GM12892 (cell line): ENCODE measurements around the gene RNF8.

Experiments
- DNase-seq: peaks from one replicate; pipeline ENCODE4 v3.0.0; 2011; ENCODE audit not compliant: insufficient read length
- FAIRE-seq: peaks from 2 replicates; lab custom pipeline; 2011; peaks lifted over from hg19 to GRCh38; lab: Jason Lieb, UNC
- POLR2A ChIP-seq: IDR thresholded peaks from 2 replicates; pipeline ENCODE4 v1.6.1; 2011; ENCODE audit warnings: low read depth, low read length, control low read depth
- POLR2AphosphoS5 ChIP-seq: IDR thresholded peaks from 2 replicates; pipeline ENCODE4 v1.6.1; 2011; ENCODE audit warnings: low read depth, low read length, control low read depth
- TAF1 ChIP-seq: IDR thresholded peaks from 2 replicates; pipeline ENCODE4 v1.6.1; 2011; ENCODE audit warnings: low read depth, mild to moderate bottlenecking, control low read depth, low read length, borderline replicate concordance

RNF8 gene

GRCh38 chr6:37369321-37370201 is 15.8 kb downstream of the RNF8 start:
- TF ChIP-seq POLR2A (no peak), TAF1 (no peak), POLR2AphosphoS5 (no peak)
- FAIRE-seq (no peak), DNase-seq (no peak)

GRCh38 chr6:37371154-37372083 is 17.6 kb downstream of the RNF8 start:
- no peak for DNase-seq
- TF ChIP-seq TAF1: no peak
- no peak for FAIRE-seq

GRCh38 chr6:37372116-37372515 is 18.3 kb downstream of the RNF8 start:
- TF ChIP-seq POLR2A (no peak), TAF1 (no peak), POLR2AphosphoS5 (no peak)

GRCh38 chr6:37373822-37374471 is 20.2 kb downstream of the RNF8 start:
- FAIRE-seq (no peak), DNase-seq (no peak)
- TF ChIP-seq TAF1 (no peak), POLR2AphosphoS5 (no peak), POLR2A (no peak)

More at GRCh38 chr6:37372116-37372515, 18.3 kb downstream of the RNF8 start:
- DNase-seq: no peak
- FAIRE-seq: no peak

GRCh38 chr6:37375376-37375775 is 21.6 kb downstream of the RNF8 start:
- DNase-seq: no peak
- FAIRE-seq: no peak
- TF ChIP-seq POLR2AphosphoS5: no peak
- TF ChIP-seq POLR2A: no peak
- no peak for TF ChIP-seq TAF1

GRCh38 chr6:37376078-37376743 is 22.4 kb downstream of the RNF8 start:
- TF ChIP-seq POLR2AphosphoS5 (no peak), TAF1 (no peak), POLR2A (no peak)
- DNase-seq (no peak), FAIRE-seq (peak; percentile 24)

GRCh38 chr6:37381579-37381978 is 27.8 kb downstream of the RNF8 start:
- peak; percentile 36 for FAIRE-seq
- DNase-seq: peak; percentile 33
- TF ChIP-seq POLR2AphosphoS5: no peak
- no peak for TF ChIP-seq TAF1
- TF ChIP-seq POLR2A: no peak

GRCh38 chr6:37382994-37383765 is 29.4 kb downstream of the RNF8 start:
- no peak for DNase-seq
- FAIRE-seq: no peak
- no peak for TF ChIP-seq POLR2AphosphoS5
- TF ChIP-seq POLR2A: no peak

- no peak for DNase-seq
- no peak for FAIRE-seq
- TF ChIP-seq TAF1: no peak
Observed at GRCh38 chr6:37388578-37388977, 34.8 kb downstream of the RNF8 start.

GRCh38 chr6:37389857-37390256 is 36.1 kb downstream of the RNF8 start:
- no peak for FAIRE-seq
- TF ChIP-seq POLR2AphosphoS5 (no peak), TAF1 (no peak), POLR2A (no peak)
- DNase-seq: no peak

GRCh38 chr6:37391120-37391519 is 37.3 kb downstream of the RNF8 start:
- FAIRE-seq (no peak), DNase-seq (no peak)
- TF ChIP-seq POLR2AphosphoS5 (no peak), POLR2A (no peak), TAF1 (no peak)
